ENCODE results near the gene NOX5. TPM values are rescaled to one million over a fixed set of nuclear protein-coding genes. Genes with fewer than 3 reads are reported as not detected.
"Not testable (repeated sequence)": the region's sequence is repeated elsewhere in the genome, so short reads cannot be mapped to it uniquely, and the experiment has no call there.

NOX5 gene
- total RNA-seq, 1 experiment from 2014 or later: not detected

- POLR2A ChIA-PET (ENCODE audit: low non-redundant PET): no interaction called here
Measured at GRCh38 chr15:68969298-68969697, 45.2 kb upstream of the NOX5 start.

GRCh38 chr15:68972201-68973065, 42.1 kb upstream of the NOX5 start:
- H3K9me3 ChIP-seq (ENCODE audit: low read depth, low read length, poor library complexity, severe bottlenecking): peaks cover 20% of the 10 kb centered on the region
- H3K27ac ChIP-seq (ENCODE audit: low read depth, low read length, poor library complexity, severe bottlenecking): no peak overlapping the region
- intact Hi-C loops (cut with micrococcal nuclease; ENCODE audit: unreplicated experiment): no loop called here
- no peak for DNase-seq (ENCODE audit: low spot score)
- TF ChIP-seq EZH2 (IDR thresholded peaks at IDR 0.05; ENCODE audit: borderline replicate concordance, low read depth, low read length, poor library complexity, severe bottlenecking): no peak
- no peak for TF ChIP-seq CTCF (conservative IDR thresholded peaks at IDR 0.05; ENCODE audit: low read depth, low read length)
- no peaks in the 10 kb centered on the region for H3K4me1 ChIP-seq (ENCODE audit: insufficient read depth, low read length, poor library complexity, severe bottlenecking)
- BruUV-seq (replicated peaks): no TSS peak
- ChIA-PET POLR2A (ENCODE audit: low non-redundant PET) (no interaction called here), CTCF (no interaction called here)
- no peaks in the 10 kb centered on the region for H3K27me3 ChIP-seq (replicated peaks; ENCODE audit: insufficient read depth, low read depth, low read length, poor library complexity)
- no peaks in the 10 kb centered on the region for H3K36me3 ChIP-seq (ENCODE audit: insufficient read depth, low read length, poor library complexity, severe bottlenecking)
- H3K4me3 ChIP-seq (ENCODE audit: low read depth, low read length, poor library complexity, severe bottlenecking): no peak overlapping the region

More at GRCh38 chr15:68969298-68969697, 45.2 kb upstream of the NOX5 start:
- DNase-seq (ENCODE audit: low spot score): no peak
- intact Hi-C loops (cut with micrococcal nuclease; ENCODE audit: unreplicated experiment): no loop called here
- BruUV-seq (replicated peaks): no TSS peak
- H3K36me3 ChIP-seq (ENCODE audit: insufficient read depth, low read length, poor library complexity, severe bottlenecking): no peaks in the 10 kb centered on the region
- H3K4me3 ChIP-seq (ENCODE audit: low read depth, low read length, poor library complexity, severe bottlenecking): no peak overlapping the region
- TF ChIP-seq CTCF (conservative IDR thresholded peaks at IDR 0.05; ENCODE audit: low read depth, low read length) (no peak), EZH2 (IDR thresholded peaks at IDR 0.05; ENCODE audit: borderline replicate concordance, low read depth, low read length, poor library complexity, severe bottlenecking) (no peak)
- H3K27me3 ChIP-seq (replicated peaks; ENCODE audit: insufficient read depth, low read depth, low read length, poor library complexity): no peaks in the 10 kb centered on the region
- no peaks in the 10 kb centered on the region for H3K4me1 ChIP-seq (ENCODE audit: insufficient read depth, low read length, poor library complexity, severe bottlenecking)
- CTCF ChIA-PET: no interaction called here
- H3K9me3 ChIP-seq (ENCODE audit: low read depth, low read length, poor library complexity, severe bottlenecking): peaks cover 12% of the 10 kb centered on the region
- no peak overlapping the region for H3K27ac ChIP-seq (ENCODE audit: low read depth, low read length, poor library complexity, severe bottlenecking)

- CTCF ChIA-PET; H3K4me3 ChIP-seq (ENCODE audit: low read depth, low read length, poor library complexity, severe bottlenecking); H3K27me3 ChIP-seq (replicated peaks; ENCODE audit: insufficient read depth, low read depth, low read length, poor library complexity); BruUV-seq (replicated peaks); H3K36me3 ChIP-seq (ENCODE audit: insufficient read depth, low read length, poor library complexity, severe bottlenecking); POLR2A ChIA-PET (ENCODE audit: low non-redundant PET); H3K27ac ChIP-seq (ENCODE audit: low read depth, low read length, poor library complexity, severe bottlenecking); H3K9me3 ChIP-seq (ENCODE audit: low read depth, low read length, poor library complexity, severe bottlenecking); intact Hi-C loops (cut with micrococcal nuclease; ENCODE audit: unreplicated experiment); DNase-seq (ENCODE audit: low spot score); H3K4me1 ChIP-seq (ENCODE audit: insufficient read depth, low read length, poor library complexity, severe bottlenecking): not testable (repeated sequence)
Measured at GRCh38 chr15:68975651-68976160, 38.8 kb upstream of the NOX5 start.

GRCh38 chr15:68977426-68977825, 37.1 kb upstream of the NOX5 start:
- H3K27ac ChIP-seq (ENCODE audit: low read depth, low read length, poor library complexity, severe bottlenecking); H3K9me3 ChIP-seq (ENCODE audit: low read depth, low read length, poor library complexity, severe bottlenecking); CTCF ChIA-PET; BruUV-seq (replicated peaks); H3K4me1 ChIP-seq (ENCODE audit: insufficient read depth, low read length, poor library complexity, severe bottlenecking); H3K4me3 ChIP-seq (ENCODE audit: low read depth, low read length, poor library complexity, severe bottlenecking); H3K27me3 ChIP-seq (replicated peaks; ENCODE audit: insufficient read depth, low read depth, low read length, poor library complexity); intact Hi-C loops (cut with micrococcal nuclease; ENCODE audit: unreplicated experiment); DNase-seq (ENCODE audit: low spot score); POLR2A ChIA-PET (ENCODE audit: low non-redundant PET); H3K36me3 ChIP-seq (ENCODE audit: insufficient read depth, low read length, poor library complexity, severe bottlenecking): not testable (repeated sequence)
